ENCODE measurements around the gene NDUFB7.

The NDUFB7 gene

GRCh38 chr19:14536926-14537692 lies 34.8 kb downstream of the NDUFB7 start:
- no peak for TF ChIP-seq REST (IDR thresholded peaks at IDR 0.05; ENCODE audit: insufficient read depth in 1 of 2, low read depth in 2 of 2, low read length in 2 of 2)
- no peak for TF ChIP-seq FOXP2 (optimal IDR thresholded peaks at IDR 0.05; ENCODE audit: borderline replicate concordance, extremely low read depth, extremely low read length, insufficient read depth)
- no peak for TF ChIP-seq POLR2AphosphoS5 (IDR thresholded peaks at IDR 0.05; ENCODE audit: low read depth, low read length)

GRCh38 chr19:14533450-14533849 lies 38.4 kb downstream of the NDUFB7 start:
- no peak for TF ChIP-seq FOXP2 (optimal IDR thresholded peaks at IDR 0.05; ENCODE audit: borderline replicate concordance, extremely low read depth, extremely low read length, insufficient read depth)
- no peak for TF ChIP-seq TAF1 (IDR thresholded peaks at IDR 0.05; ENCODE audit: borderline replicate concordance, insufficient read depth, low read length)
- no peak for TF ChIP-seq SIN3A (IDR thresholded peaks at IDR 0.05; ENCODE audit: borderline replicate concordance, insufficient read depth, low read length)
- no peak for TF ChIP-seq REST (IDR thresholded peaks at IDR 0.05; ENCODE audit: insufficient read depth in 1 of 2, low read depth in 2 of 2, low read length in 2 of 2)
- no peak for TF ChIP-seq POLR2AphosphoS5 (IDR thresholded peaks at IDR 0.05; ENCODE audit: low read depth, low read length)

- TF ChIP-seq POLR2AphosphoS5 (IDR thresholded peaks at IDR 0.05; ENCODE audit: low read depth, low read length) (no peak), TAF1 (IDR thresholded peaks at IDR 0.05; ENCODE audit: borderline replicate concordance, insufficient read depth, low read length) (no peak), SIN3A (IDR thresholded peaks at IDR 0.05; ENCODE audit: borderline replicate concordance, insufficient read depth, low read length) (no peak), REST (IDR thresholded peaks at IDR 0.05; ENCODE audit: insufficient read depth in 1 of 2, low read depth in 2 of 2, low read length in 2 of 2) (no peak), FOXP2 (optimal IDR thresholded peaks at IDR 0.05; ENCODE audit: borderline replicate concordance, extremely low read depth, extremely low read length, insufficient read depth) (no peak)
Measured at GRCh38 chr19:14530506-14530905, 41.4 kb downstream of the NDUFB7 start.

- TF ChIP-seq FOXP2 (optimal IDR thresholded peaks at IDR 0.05; ENCODE audit: borderline replicate concordance, extremely low read depth, extremely low read length, insufficient read depth) (no peak), REST (IDR thresholded peaks at IDR 0.05; ENCODE audit: insufficient read depth in 1 of 2, low read depth in 2 of 2, low read length in 2 of 2) (no peak)
Measured at GRCh38 chr19:14530005-14530348, 41.9 kb downstream of the NDUFB7 start.

Measured in PFSK-1 (cell line).